Measurements from ENCODE around the gene SAMSN1.

DNA sequence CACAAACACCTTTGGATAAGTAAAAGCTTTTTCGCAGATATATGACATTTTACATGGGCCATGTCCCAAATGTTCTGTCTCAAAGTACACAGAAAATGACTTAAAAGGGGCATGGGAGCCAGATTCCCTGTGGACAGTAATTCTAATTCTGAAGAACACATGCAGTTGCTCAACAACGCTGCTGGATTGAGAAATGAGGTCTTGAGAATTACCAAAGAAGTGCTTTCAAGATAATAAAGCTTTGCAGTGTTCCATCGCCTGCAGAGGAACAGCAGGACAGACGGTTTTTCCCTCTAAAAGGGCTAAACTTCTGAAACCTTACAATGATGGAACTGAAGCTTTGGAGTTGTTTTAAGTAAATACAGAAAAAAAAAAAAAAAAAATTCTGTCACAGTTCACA, 107.9 kb downstream of the SAMSN1 start:
- TF ChIP-seq ZNF146 (tag by site-specific recombination; IDR thresholded peaks at IDR 0.05) (no peak), ZSCAN30 (tag by site-specific recombination; IDR thresholded peaks at IDR 0.05) (no peak), HOXA7 (CRISPR knock-in tag; IDR thresholded peaks at IDR 0.05; ENCODE audit: borderline replicate concordance) (no peak), YY2 (tag by site-specific recombination; IDR thresholded peaks at IDR 0.05) (no peak), ZNF707 (tag by site-specific recombination; IDR thresholded peaks at IDR 0.05) (no peak)
- TF ChIP-seq, protein P1, sequence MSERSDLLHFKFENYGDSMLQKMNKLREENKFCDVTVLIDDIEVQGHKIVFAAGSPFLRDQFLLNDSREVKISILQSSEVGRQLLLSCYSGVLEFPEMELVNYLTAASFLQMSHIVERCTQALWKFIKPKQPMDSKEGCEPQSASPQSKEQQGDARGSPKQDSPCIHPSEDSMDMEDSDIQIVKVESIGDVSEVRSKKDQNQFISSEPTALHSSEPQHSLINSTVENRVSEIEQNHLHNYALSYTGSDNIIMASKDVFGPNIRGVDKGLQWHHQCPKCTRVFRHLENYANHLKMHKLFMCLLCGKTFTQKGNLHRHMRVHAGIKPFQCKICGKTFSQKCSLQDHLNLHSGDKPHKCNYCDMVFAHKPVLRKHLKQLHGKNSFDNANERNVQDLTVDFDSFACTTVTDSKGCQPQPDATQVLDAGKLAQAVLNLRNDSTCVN (tag by site-specific recombination; optimal IDR thresholded peaks at IDR 0.05) = no peak
- TF ChIP-seq, protein P2, sequence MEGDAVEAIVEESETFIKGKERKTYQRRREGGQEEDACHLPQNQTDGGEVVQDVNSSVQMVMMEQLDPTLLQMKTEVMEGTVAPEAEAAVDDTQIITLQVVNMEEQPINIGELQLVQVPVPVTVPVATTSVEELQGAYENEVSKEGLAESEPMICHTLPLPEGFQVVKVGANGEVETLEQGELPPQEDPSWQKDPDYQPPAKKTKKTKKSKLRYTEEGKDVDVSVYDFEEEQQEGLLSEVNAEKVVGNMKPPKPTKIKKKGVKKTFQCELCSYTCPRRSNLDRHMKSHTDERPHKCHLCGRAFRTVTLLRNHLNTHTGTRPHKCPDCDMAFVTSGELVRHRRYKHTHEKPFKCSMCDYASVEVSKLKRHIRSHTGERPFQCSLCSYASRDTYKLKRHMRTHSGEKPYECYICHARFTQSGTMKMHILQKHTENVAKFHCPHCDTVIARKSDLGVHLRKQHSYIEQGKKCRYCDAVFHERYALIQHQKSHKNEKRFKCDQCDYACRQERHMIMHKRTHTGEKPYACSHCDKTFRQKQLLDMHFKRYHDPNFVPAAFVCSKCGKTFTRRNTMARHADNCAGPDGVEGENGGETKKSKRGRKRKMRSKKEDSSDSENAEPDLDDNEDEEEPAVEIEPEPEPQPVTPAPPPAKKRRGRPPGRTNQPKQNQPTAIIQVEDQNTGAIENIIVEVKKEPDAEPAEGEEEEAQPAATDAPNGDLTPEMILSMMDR (tag by site-specific recombination; IDR thresholded peaks at IDR 0.05) = no peak
- TF ChIP-seq, protein P3, sequence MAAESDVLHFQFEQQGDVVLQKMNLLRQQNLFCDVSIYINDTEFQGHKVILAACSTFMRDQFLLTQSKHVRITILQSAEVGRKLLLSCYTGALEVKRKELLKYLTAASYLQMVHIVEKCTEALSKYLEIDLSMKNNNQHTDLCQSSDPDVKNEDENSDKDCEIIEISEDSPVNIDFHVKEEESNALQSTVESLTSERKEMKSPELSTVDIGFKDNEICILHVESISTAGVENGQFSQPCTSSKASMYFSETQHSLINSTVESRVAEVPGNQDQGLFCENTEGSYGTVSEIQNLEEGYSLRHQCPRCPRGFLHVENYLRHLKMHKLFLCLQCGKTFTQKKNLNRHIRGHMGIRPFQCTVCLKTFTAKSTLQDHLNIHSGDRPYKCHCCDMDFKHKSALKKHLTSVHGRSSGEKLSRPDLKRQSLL (tag by site-specific recombination; IDR thresholded peaks at IDR 0.05) = no peak
- TF ChIP-seq, protein P4, sequence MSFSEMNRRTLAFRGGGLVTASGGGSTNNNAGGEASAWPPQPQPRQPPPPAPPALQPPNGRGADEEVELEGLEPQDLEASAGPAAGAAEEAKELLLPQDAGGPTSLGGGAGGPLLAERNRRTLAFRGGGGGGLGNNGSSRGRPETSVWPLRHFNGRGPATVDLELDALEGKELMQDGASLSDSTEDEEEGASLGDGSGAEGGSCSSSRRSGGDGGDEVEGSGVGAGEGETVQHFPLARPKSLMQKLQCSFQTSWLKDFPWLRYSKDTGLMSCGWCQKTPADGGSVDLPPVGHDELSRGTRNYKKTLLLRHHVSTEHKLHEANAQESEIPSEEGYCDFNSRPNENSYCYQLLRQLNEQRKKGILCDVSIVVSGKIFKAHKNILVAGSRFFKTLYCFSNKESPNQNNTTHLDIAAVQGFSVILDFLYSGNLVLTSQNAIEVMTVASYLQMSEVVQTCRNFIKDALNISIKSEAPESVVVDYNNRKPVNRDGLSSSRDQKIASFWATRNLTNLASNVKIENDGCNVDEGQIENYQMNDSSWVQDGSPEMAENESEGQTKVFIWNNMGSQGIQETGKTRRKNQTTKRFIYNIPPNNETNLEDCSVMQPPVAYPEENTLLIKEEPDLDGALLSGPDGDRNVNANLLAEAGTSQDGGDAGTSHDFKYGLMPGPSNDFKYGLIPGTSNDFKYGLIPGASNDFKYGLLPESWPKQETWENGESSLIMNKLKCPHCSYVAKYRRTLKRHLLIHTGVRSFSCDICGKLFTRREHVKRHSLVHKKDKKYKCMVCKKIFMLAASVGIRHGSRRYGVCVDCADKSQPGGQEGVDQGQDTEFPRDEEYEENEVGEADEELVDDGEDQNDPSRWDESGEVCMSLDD (tag by site-specific recombination; IDR thresholded peaks at IDR 0.05) = no peak
